ENCODE measurements around the gene CLSTN2. TPM values are rescaled to one million over a fixed set of nuclear protein-coding genes. Genes with fewer than 3 reads are reported as not detected.

Gene CLSTN2
- total RNA-seq, 1 donor from 2014 or later: 9.7 TPM

DNA sequence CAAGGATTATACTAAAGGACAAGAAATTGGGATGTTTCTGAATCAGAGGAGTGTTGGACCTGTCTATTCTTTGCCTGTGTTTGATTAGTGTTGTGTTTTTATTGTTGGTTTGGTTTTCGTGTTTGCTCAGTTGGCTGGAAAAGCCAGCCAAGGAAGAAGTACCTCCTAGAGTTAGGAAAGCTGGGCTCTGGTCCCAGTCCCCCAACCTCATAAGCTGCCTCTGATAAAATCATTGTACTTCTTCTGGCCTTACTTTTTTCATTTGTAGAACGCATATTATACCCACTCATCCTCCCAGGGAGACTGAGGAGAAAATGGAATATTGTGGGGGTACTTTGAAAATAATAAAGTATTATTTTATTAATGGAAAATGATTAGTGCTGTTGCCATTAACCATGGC, 565.5 kb downstream of the CLSTN2 start:
- no peak for DNase-seq (ENCODE audit: low spot score)

DNA sequence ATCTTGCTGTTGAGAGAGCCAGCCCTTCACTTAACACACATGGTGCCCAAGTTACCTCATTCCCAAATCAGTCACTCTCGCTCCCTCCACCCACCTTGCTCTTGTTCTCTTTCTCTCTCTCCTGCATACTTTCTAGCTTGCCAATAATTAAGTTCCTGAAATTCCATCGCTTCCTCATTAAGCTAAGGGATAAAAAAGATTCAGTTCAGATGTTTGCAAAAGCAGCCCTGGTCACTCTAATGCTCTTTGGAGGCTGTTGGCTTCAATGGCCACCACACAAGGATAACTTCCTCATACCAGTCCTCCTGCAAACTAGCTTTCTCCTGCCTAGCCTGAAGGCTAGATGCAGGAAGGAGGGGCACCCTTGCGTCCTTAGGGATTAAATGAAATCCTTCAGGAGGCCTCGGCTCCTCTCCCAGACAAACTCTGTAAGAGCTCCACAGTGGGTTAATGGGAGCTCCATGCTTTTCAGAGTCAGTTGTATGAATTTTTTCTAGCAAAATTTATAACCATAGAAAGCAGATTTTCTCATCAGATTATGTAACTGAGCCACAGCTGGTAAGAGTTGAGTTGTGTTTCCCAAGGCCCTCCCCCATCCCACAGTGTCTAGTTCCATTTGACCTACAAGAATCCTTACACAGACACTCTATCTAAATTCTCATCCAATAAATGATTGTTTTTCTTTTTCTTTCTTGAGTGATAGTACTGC, 566.2 kb downstream of the CLSTN2 start:
- no peak for DNase-seq (ENCODE audit: low spot score)

DNA sequence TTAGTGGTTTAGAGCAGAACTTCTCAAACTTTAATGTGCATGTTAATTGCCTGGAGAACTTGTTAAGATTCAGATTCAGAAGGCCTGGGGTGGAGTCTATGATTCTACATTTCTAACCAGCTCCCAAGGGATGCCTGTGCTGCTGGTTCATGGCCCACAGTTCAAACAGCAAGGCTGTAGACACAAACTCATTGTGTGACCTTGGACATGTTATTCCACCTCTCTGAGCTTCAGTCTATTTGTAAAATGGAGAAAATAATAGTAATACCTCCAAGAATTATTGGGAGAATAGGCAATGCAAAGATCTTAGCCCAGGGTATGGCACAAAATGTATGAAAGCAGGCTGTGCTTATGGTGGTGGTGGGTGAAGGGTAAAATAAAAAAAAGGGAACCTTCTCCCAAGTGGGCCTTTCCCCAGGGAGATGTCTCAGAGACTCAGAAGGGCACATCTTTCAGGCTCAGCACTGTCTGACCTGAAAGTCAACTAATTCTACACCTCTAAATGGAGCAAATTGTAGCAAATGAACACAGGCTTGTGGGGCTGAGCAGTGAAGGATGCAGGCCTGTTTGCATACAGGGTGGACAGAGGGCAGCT, 566.9 kb downstream of the CLSTN2 start:
- DNase-seq (ENCODE audit: low spot score): no peak

DNA sequence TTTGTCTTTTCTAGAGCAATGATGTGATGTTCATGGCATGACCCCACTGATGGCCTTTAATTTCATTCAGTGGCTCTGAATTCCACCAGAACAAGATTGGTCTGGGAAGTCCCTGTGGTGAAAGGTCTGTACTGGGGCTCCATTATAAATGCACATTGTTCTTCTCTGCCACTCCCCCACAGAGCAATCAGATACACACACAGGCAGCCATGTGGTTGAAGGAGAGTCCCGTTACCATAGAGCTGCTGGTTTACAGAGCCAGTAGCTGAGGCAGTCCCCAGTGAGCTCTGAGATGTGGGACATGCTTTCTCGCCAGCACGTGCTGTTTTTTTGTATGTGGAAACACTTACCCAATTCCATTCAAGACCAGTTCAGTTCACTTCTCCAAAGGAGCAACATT, 570.2 kb downstream of the CLSTN2 start:
- no peak for DNase-seq (ENCODE audit: low spot score)

DNA sequence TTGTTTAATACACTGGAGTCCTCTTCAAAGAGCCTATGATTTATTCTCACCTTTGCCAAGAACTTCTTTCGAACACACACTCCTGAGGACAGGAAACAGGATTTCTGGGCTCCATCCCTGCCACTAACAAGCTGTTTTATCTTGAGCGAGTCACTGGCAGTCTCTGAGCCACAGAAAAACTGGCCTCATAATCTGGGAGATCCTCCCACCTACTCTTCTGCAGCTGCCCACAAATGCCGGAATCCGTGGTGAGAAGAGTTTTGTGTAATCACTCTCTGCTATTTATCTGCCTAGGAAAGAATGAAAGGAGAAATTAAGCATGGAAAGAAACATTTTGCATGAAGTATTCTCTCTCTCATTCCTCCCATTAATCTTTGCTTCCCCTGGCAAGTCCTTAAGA, 570.9 kb downstream of the CLSTN2 start:
- DNase-seq (ENCODE audit: low spot score): no peak

DNA sequence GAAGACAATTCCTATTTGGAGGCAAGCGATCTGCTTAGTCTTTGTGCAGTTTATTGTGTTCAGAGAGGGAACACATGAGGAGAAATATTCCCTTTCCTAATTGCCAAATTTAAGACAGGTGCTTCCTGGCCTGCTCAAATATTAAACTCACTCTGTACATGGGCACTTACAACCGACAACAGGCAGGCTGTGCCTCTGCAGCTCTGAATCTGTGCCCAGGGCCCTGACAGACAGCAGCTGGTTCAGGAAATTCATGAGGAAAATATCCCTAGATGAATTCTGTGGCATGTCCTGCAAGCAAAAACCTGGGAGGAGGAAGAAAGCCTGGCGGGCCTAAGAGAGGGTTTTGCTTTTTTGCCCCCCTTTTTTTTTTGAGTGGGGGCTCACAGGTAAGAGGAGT, 573.6 kb downstream of the CLSTN2 start:
- DNase-seq (ENCODE audit: low spot score): no peak

DNA sequence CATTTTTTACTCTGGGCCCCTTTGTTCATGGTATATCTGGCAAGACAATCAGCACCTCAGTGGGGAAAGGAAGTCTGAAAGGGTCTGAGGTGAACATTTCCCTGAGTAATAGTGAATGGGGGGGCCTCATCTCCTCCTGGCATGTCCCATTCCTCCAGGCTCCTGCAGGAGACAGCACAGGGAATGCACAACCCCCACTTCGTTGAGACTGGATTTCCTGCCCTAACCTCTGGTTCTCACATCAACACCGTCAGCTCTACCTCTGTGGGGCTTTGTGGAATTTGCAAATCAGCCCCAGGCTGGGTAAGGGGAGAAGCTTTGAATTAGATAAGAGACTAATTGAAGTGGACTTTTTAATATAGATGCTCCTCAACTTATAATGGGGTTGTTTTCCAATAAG, 574.5 kb downstream of the CLSTN2 start:
- DNase-seq (ENCODE audit: low spot score): no peak

DNA sequence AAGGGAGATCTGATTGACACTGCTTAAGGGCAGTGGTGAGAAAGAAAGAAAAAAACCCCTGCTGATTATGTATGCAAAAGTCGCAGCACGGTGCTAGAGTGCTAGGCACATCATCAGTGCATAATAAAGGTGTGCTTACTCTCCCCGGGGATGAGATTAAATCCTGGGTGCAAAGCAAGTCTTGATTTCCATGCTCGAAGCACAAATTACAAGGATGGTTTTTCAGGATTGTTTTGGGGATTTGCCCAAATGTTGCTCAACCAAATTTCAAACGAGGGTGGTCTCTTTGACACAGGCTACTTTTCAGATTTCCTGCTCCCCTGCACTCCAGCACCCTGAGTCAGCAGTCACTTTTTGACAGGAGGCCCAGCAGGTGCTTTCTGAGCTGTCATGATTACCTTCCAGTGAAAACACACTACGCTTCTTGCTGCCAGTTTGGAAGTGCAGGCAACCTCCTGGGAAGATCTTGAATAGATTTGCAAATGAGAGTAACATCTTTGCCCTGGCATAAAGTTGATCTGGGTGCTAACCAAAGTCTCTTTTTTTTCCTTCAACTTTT, 575.4 kb downstream of the CLSTN2 start:
- DNase-seq (ENCODE audit: low spot score): no peak

DNA sequence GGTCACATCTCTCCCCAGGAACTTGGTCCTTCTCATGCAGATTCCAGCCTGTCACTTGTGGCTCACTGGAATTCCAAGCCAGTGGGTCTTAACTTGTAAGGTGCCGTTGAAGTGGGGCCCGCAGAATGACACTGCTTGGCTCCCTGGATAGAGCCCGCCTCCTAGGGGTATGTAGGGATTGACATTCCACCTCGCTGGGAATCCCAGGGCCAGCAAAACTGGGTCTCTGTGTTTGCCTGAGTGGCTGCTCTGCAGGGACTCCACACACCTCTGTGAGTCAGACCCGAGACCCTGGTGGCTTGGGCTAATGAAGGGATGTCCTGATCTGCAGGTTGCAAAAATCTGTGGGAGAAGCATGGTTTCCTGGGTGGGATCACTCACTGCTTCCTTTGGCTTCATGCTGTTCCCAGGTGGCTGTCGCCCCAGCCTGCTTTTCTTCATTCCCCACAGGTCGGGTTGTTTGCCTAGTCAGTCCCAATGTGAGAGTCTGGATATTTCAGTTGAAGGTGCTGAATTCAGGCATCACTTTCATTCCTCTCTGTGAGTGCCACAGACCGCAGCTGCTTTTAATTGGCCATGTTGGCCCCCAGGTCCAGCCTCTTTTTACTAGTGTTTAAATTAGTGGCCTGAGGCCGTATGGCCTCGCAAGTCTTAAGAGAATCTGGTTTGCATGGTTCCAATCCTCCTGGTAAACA, 586.9 kb downstream of the CLSTN2 start:
- no peak for DNase-seq (ENCODE audit: low spot score)

DNA sequence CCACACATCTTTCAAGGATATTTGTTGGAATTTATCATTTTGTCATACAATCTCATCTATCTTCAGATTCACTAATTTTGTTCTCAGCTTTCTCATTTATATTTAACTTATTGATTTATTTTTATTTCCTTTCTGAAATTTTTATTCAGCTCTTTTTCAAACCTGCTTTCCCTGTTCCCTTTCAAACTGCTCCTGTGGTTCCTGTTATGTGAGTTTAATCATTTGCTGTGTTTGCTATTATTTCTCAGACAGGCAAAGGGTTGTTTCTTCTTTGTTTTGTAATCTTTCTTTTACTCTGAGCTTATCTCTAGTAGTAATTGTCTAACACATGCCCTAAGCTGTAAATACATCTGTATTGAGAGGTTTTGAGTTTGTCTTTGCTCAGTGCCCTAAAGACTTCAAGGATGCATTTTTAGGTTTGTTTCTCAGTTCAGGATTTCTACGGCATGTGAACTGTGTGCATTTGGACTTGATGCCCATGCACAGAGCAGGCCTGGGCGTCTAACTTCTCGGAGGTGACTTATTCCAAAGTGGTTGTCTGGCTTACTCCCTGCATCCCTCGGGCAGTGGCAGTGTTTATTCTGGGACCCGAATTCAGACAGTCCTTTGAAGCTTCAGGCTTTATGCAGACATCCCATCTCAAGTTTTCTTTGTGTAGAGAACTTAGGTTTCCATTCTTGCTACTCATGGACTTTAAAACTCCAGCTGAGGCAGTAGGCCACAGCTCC, 587.8 kb downstream of the CLSTN2 start:
- DNase-seq (ENCODE audit: low spot score): no peak

DNA sequence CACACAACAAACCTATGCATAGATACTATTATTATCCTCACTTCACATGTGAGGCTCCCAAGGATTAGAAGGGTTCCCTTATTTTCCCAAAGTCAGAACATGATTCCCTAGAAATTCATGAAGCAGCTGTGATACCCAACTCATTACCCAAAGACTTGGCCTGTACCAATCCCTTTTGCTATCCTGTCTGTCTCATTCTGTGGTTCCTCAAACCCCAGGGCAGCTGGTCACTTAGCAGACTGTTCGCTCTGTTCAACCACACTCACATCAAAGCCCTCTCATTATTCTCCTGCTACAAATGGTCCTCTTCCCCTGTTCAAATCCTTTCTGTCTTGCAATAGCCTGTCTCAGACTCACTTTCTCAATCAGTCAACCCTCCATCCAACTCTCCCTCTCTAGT, 588.6 kb downstream of the CLSTN2 start:
- no peak for DNase-seq (ENCODE audit: low spot score)

DNA sequence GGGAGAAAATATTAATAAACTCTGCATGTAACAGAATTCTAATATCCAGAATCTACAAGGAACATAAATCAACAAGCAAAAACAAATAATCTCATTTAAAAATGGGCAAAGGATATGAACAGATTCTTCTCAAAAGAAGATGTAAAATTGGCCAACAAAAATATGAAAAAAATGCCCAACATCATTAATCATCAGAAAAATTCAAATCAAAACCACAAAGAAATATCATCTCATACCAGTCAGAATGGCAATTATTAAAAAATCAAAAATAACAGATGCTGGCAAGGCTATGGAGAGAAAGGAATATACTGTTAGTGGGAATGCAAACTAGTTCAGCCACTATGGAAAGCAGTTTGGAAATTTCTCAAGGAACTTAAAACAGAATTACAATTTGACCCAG, 592.2 kb downstream of the CLSTN2 start:
- no peak for DNase-seq (ENCODE audit: low spot score)

DNA sequence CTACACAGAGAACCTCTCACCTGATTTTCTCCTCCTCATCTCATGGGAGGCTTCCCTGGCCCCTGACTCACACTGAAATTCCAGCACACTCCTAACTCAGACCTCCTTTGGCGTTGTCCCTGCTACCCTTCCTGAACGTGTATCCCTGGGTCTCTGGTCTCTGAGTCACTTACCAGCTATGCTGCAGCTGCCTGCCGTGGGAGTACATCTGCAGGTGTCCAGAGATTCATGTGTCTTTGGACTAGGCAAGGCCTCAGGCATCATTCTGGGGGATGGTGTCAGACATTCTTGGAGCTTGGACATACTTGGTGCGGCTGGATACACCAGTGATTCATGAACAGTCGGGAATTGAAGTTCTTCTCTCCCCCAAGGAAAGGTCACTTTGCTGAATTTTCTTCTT, 594.1 kb downstream of the CLSTN2 start:
- DNase-seq (ENCODE audit: low spot score): no peak

DNA sequence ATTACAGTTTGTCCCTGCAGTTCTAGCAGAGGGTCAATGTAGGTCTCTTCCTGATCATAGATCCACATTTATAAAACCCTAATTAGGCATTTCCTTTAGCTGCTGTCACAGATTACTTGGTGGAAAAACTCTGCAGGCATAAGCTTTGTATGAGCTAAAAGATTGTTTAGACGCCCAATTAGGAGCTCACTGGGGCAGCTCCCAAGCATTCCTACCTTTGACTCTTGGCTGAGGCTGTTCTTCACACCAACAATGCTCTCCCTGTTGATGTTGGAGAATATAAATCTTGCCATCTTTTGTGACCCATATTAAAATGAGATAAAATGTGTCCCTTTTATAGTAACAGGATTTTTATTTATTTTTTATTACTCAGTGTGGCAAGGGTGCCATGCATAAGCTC, 594.6 kb downstream of the CLSTN2 start:
- DNase-seq (ENCODE audit: low spot score): no peak

DNA sequence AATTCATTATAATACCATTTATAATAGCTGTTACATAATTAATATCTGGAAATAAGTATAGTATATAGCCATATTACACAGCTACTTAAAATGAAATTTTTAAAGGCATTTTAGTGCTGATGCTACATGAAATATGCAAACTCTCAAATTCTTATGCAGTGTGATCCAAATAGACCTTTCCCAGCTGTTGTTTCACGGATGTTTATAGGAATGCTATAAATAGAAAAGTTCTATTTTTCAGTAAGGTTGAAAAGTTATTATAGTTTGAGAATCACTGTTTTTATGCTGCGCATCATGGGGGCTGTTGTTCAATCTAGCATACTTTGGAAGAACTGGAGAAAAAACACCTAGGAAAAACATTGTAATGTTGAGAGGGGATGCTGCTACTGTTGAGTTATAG, 595.1 kb downstream of the CLSTN2 start:
- DNase-seq (ENCODE audit: low spot score): no peak

DNA sequence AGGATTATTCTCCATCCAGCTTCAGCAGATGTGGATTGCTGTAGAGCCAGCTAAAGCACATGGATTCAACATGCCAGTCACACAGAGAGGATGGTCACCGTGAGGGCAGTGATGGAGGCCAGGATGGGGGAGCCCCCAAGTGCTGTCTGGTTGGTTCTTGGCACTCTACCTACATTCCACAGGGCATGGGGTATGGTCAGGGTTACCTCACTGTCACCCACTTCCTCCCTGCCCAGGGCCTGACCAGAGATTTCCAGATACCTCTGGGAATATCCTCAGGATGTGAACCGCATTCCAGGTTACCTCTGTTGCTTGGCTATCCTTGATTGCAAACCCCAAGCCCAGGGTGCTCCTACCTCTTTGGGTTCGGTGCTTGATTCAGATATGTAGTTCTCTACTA, 595.6 kb downstream of the CLSTN2 start:
- DNase-seq (ENCODE audit: low spot score): no peak

DNA sequence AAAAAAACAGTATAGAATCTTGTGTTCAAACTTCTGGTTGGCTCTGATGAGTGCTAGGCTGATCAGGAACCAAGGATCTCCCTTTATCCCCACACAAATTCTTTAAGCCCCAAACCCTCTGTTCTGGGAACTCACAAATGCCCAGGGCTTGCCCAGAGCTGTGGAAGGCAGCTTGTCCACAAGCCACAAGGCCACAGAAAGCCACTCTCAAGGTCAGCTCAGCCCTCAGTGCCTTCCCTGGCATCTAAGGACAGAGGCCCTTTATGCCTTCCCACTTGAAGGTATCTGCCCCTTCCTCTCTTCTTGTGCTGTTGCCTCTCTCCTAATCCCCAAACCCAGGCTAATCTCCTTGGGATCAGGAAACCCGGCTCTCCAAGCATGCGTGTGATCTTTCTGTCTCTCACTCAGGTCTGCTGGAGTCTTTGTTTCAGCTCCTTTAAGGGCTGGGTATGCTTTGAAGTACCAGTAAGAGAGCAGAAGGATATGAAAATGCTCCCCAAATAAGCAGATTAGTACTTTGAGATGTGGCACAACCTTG, 597.9 kb downstream of the CLSTN2 start:
- no peak for DNase-seq (ENCODE audit: low spot score)

DNA sequence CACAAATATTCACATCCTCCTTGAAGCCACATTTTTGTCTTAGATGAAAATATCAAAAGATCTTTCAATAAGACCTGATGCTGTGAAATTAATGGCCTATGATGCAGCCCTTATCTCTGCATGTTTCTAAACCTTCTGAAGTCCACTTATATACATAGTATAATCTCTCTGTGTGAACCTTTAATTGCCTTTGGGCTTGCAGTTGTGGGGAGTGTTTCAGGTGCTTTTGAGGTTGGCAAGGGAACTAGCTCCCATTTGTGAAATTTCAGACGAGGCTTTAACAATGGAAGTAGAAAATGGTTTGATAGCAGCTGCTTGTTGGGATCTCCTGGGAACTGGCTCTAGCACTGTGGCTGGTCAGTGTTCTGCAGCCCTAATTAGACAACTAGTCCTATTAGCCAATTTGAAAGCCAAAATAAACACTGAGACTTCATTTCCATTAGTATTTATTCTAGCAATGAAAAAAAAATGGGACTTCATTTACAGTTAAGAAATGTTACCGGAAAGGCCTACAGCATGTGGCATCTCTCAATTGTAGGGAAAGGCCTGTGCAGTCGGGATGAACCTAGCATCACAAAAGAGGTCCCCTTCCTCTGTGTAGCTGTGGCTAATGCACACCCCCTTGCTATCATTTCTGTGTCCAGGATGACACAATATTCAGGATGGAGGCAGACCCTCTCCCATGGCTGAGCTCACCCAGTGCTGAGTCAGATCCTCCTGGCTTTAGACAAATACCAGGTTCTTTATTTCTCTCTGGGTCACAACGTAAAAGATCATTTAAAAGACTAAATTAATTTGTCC, 602.1 kb downstream of the CLSTN2 start:
- no peak for DNase-seq (ENCODE audit: low spot score)

DNA sequence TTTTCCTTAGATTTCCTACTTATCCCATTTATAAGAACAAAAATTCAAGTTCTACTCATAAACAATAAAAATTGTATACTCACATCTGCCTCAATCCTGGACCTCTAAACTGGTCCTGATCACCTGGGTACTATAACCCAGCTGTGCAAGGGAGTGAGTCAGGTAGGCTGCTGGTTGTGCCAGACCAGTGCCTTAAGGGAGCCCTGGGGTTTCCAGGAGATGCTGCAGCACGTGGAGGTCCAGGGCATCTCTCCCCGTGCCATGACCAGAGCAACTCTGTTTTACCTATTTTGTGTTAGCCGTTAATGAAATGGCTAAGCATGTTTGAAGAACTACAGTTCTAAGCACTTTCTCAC, 602.7 kb downstream of the CLSTN2 start:
- DNase-seq (ENCODE audit: low spot score): no peak

DNA sequence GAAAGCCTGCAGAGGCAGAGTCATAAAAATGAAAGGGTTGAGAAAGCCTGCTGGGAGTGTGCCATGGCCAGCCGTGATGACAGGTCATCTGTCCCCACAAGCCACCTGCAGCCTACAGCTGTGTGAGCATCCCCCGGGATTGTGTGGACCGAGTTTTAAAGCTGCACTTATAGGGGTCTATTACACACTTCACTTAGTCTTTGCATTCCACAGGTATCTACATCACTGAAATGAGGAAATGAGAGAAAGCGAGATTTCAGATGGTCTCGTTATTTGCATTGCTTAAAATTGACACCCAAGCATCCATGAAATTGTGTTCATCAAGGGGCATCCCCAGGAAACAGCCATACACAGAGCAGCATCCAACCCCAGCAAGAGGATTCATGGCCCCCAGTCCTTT, 605.3 kb downstream of the CLSTN2 start:
- no peak for DNase-seq (ENCODE audit: low spot score)

DNA sequence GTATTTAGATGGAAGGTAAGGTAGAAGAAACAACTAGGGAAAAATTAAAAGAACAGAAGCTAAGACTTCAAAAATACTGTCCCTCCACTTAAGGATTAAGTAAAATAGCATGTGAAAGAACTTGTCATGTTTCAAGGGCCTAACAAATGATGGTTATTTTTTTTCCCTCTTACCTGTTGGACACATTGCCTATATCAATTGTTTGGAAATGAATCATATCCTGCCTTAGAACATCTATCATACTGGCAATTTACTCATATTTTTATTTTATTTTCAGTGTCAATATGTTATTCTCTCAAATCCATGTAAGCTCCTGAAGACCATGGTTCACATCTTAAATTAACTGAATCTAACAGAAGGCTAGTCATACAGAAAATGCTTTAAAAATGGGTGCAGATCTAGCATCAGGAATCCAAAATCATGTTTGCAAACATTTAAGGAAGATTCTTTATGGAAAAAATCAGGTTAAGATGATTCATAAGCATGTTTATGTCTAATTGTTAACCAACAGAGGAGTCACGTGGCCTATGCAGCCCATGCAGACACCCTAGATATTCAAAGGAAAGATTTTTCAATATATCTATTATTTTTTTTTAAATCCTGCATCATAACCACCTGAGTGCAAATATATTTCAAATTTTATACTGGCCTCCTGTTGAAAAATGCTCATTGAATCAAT, 607.1 kb downstream of the CLSTN2 start:
- no peak for DNase-seq (ENCODE audit: low spot score)
